Measurements from ENCODE around the gene KRTAP20-4. TPM values are rescaled to one million over a fixed set of nuclear protein-coding genes. Genes with fewer than 3 reads are reported as not detected.

Gene KRTAP20-4
- total and polyA plus RNA-seq, 12 donors: not detected

DNA sequence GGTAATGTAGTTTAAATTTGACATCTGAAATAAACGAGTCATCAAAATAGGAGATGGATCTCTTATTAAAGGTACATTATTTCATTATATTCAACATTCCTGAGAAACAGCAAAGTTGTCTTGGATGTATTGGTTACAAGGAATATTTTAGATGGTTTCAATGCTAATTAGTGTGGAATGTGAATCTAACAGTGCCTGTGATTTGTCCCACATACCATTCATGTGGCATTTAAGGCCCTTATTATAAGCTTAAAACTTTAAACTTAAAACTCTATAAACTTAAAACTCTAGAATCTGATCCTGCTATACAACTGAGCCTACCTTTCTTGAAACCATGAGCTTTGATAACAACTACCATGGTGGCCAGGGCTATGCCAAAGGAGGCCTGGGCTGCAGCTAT is 19.6 kb upstream of the KRTAP20-4 start, which contains the start of gene KRTAP22-1:
TSS of gene KRTAP22-1 (plus strand) at position 301 of the 400 bp plus-strand sequence.
- intact Hi-C loops (cut with DNase I): no loop called here
- no peak within 1 kb of the TSS for H3K4me3 ChIP-seq
- no peak for ATAC-seq
- 44 to 95% methylated on average over 1 of the region's 1 CpG for WGBS, 2 donors
- no peaks in the 10 kb centered on the region for H3K36me3 ChIP-seq
- no peak for TF ChIP-seq CTCF (IDR thresholded peaks at IDR 0.05)
- H3K27ac ChIP-seq: no peak within 1 kb of the TSS
- no peaks in the 10 kb centered on the region for H3K4me1 ChIP-seq
- H3K27me3 ChIP-seq: no peaks in the 10 kb centered on the region
- no peak for DNase-seq
- H3K9me3 ChIP-seq: peaks cover 0 to 6% (median 0%) of the 10 kb centered on the region in 11 donors

DNA sequence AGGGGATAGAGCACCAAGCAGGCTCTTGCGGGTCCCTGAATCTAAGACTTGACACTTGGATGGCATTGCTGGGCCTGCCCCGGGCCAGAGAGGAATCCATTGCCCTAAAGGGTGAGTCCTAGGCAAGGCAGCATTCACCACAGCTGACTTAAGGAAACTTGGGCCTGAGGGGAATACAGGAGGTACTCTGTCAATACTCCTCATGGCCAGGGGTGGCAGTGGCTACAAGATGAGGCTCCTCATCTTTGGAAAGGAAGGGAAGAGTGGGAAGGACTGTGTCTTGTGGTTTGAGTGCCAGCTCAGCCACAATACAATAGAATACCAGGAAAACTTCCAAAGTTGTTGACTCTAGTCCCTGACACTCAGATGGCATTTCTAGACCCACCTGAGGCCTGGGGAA is 14.5 kb upstream of the KRTAP20-4 start:
- Histone ChIP-seq H3K9me3 (peaks cover 0 to 8% (median 0%) of the 10 kb centered on the region in 11 donors), H3K4me3 (no peak overlapping the region), H3K36me3 (no peaks in the 10 kb centered on the region), H3K4me1 (no peaks in the 10 kb centered on the region), H3K27me3 (no peaks in the 10 kb centered on the region), H3K27ac (no peak overlapping the region)
- TF ChIP-seq CTCF (IDR thresholded peaks at IDR 0.05): no peak
- WGBS, 2 donors: 89 to 90% methylated on average over 2 of the region's 2 CpGs
- no peak for ATAC-seq
- intact Hi-C loops (cut with DNase I): no loop called here
- no peak for DNase-seq

DNA sequence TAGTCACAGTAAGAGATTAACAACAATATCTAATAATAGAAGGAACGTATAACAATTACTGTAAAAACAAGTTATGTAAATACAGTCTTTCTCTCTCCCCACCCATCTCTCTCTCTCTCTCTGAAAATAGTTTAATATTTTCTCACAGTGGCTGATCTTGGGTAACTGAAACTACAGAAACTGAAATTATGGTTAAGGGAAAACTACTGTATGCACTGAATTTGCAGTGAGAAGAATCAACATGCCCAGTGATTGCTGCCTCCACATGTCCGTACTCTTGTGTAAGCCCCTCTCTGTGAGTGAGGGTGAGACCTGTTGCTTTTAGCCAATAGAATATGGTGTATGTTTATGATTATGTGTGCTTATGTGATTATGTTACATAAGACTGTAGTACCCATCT is 8.3 kb upstream of the KRTAP20-4 start:
- no peaks in the 10 kb centered on the region for H3K27me3 ChIP-seq
- H3K4me3 ChIP-seq: no peak overlapping the region
- WGBS, 2 donors: 82 to 92% methylated on average over 2 of the region's 2 CpGs
- peaks cover 0 to 12% (median 0%) of the 10 kb centered on the region in 11 donors for H3K9me3 ChIP-seq
- intact Hi-C loops (cut with DNase I): no loop called here
- no peaks in the 10 kb centered on the region for H3K36me3 ChIP-seq
- no peak for TF ChIP-seq CTCF (IDR thresholded peaks at IDR 0.05)
- DNase-seq: no peak
- no peak overlapping the region for H3K27ac ChIP-seq
- H3K4me1 ChIP-seq: no peaks in the 10 kb centered on the region
- no peak for ATAC-seq

- whole genome bisulfite sequencing, 2 donors: 66 to 68% methylated on average over 2 of the region's 2 CpGs
- H3K4me1 ChIP-seq: no peaks in the 10 kb centered on the region
- no peak within 1 kb of the TSS for H3K4me3 ChIP-seq
- no peak for TF ChIP-seq CTCF (IDR thresholded peaks at IDR 0.05)
- H3K27ac ChIP-seq: no peak within 1 kb of the TSS
- no peaks in the 10 kb centered on the region for H3K36me3 ChIP-seq
- DNase-seq (no peak), ATAC-seq (no peak)
- peaks cover 0 to 12% (median 0%) of the 10 kb centered on the region in 11 donors for H3K9me3 ChIP-seq
- H3K27me3 ChIP-seq: no peaks in the 10 kb centered on the region
- intact Hi-C loops (cut with DNase I): no loop called here
Observed at GRCh38 chr21:30613836-30614235, 6.6 kb upstream of the KRTAP20-4 start, which contains the start of gene KRTAP6-1. TSS of gene KRTAP6-1 (minus strand) at chr21:30613930. CDS start at chr21:30613904, 26 bp downstream.
